GM12878 (cell line): ENCODE data around the gene COL5A1. TPM values are rescaled to one million over a fixed set of nuclear protein-coding genes. Genes with fewer than 3 reads are reported as not detected.

Experiments
- ATAC-seq: fragments of 200-7000 bp; cut with Tn5 transposase; 3 replicates; pipeline ENCODE4 v1.9.1; 2020; ENCODE audit warnings: mild to moderate bottlenecking, moderate library complexity
- BruUV-seq: library from RNA; stranded (reverse); fragments of 400-500 nt; replicated peaks from 2 replicates; lab custom pipeline; 2021; lab: Mats Ljungman, UMichigan
- CTCF ChIA-PET: fragments of 300-600 bp; sonication (Branson Sonifier 250); formaldehyde crosslinking; extraction: SDS; loops from one replicate; lab custom pipeline; 2021; ENCODE audit warnings: inconsistent platforms; lab: Yijun Ruan, JAX
- POLR2A ChIA-PET: fragments of 350-600 bp; formaldehyde crosslinking; extraction: SDS; loops from one replicate; lab custom pipeline; 2021; ENCODE audit warnings: inconsistent platforms; lab: Charles Lee
- RAD21 ChIA-PET: fragments of 300-600 bp; sonication (Branson Sonifier 250); formaldehyde crosslinking; loops from one replicate; lab custom pipeline; 2023; ENCODE audit warnings: antibody characterized with exemption; ENCODE audit not compliant: unreplicated experiment; lab: Charles Lee
- SMC1A ChIA-PET: fragments of 300-600 bp; sonication (Branson Sonifier 250); formaldehyde crosslinking; loops from one replicate; lab custom pipeline; 2023; ENCODE audit not compliant: unreplicated experiment, uncharacterized antibody; lab: Charles Lee
- DNase-seq: peaks from one replicate; pipeline ENCODE4 v3.0.0-alpha.2; 2011; ENCODE audit warnings: low read depth, low spot score
- FAIRE-seq: peaks from 3 replicates; lab custom pipeline; 2011; peaks lifted over from hg19 to GRCh38; lab: Jason Lieb, UNC
- H2AFZ ChIP-seq: 2 replicates; pipeline ENCODE4 v1.6.0; 2011; ENCODE audit warnings: low read depth, low read length, control low read depth; ENCODE audit not compliant: control insufficient read depth
- H3K27ac ChIP-seq: 2 replicates; pipeline ENCODE4 v1.5.1; 2011; ENCODE audit warnings: control low read depth; ENCODE audit not compliant: control insufficient read depth, insufficient read depth
- H3K27me3 ChIP-seq, 2 experiments: replicated peaks in 1 of 2; 2 replicates each; pipeline versions ENCODE4 v1.6.0 to v1.6.1; 2011; ENCODE audit warnings: low read length in 1 of 2; ENCODE audit not compliant: control insufficient read depth in 2 of 2, insufficient read depth in 2 of 2
- H3K36me3 ChIP-seq, 2 experiments: 2 replicates each; pipeline ENCODE4 v1.5.1; 2011; ENCODE audit warnings: low read length in 1 of 2; ENCODE audit not compliant: control insufficient read depth in 2 of 2, insufficient read depth in 2 of 2
- H3K4me1 ChIP-seq: 2 replicates; pipeline ENCODE4 v1.6.1; 2011; ENCODE audit warnings: mild to moderate bottlenecking, low read length, moderate library complexity, mixed read lengths; ENCODE audit not compliant: control insufficient read depth, insufficient read depth
- H3K4me2 ChIP-seq: 2 replicates; pipeline ENCODE4 v1.6.0; 2011; ENCODE audit warnings: control low read depth; ENCODE audit not compliant: control insufficient read depth, insufficient read depth
- H3K4me3 ChIP-seq: fragments of 200-600 bp; sonication (generic); 2 replicates; pipeline ENCODE4 v1.5.1; 2016
- H3K79me2 ChIP-seq: 2 replicates; pipeline ENCODE4 v1.6.0; 2011; ENCODE audit warnings: low read length; ENCODE audit not compliant: control insufficient read depth, insufficient read depth
- H3K9ac ChIP-seq: 2 replicates; pipeline ENCODE4 v1.8.0; 2011; ENCODE audit warnings: low read length, control low read depth, mixed read lengths; ENCODE audit not compliant: control insufficient read depth, insufficient read depth
- H3K9me3 ChIP-seq: replicated peaks from 3 replicates; pipeline ENCODE4 v1.5.1; 2011; ENCODE audit warnings: mild to moderate bottlenecking, low read length; ENCODE audit not compliant: control insufficient read depth, insufficient read depth
- H4K20me1 ChIP-seq: 2 replicates; pipeline ENCODE4 v1.6.0; 2011; ENCODE audit not compliant: control insufficient read depth, insufficient read depth
- HSF1 ChIP-seq: fragments of 150-350 bp; IDR thresholded peaks from 2 replicates; pipeline ENCODE4 v1.6.1; 2014; ENCODE audit warnings: mild to moderate bottlenecking, low read depth, low read length
- IKZF1 ChIP-seq: fragments of 450-650 bp; conservative IDR thresholded peaks from 2 replicates; pipeline ENCODE4 v1.6.1; 2017; ENCODE audit warnings: antibody characterized with exemption, mild to moderate bottlenecking
- MYC ChIP-seq: IDR thresholded peaks from 2 replicates; pipeline ENCODE4 v1.6.1; 2011; ENCODE audit warnings: mild to moderate bottlenecking, low read length, moderate library complexity, inconsistent platforms; ENCODE audit not compliant: insufficient read depth, insufficient replicate concordance, insufficient read length, severe bottlenecking
- NR2C1 ChIP-seq: fragments of 450-650 bp; IDR thresholded peaks from 2 replicates; pipeline ENCODE4 v1.6.1; 2017; ENCODE audit warnings: antibody characterized with exemption, mild to moderate bottlenecking, moderate library complexity
- SMAD1 ChIP-seq: fragments of 450-650 bp; IDR thresholded peaks from 2 replicates; pipeline ENCODE4 v1.6.1; 2018; ENCODE audit warnings: mild to moderate bottlenecking, low read depth; ENCODE audit not compliant: partially characterized antibody
- TCF3 ChIP-seq: IDR thresholded peaks from 2 replicates; pipeline ENCODE4 v1.6.1; 2012; ENCODE audit warnings: low read depth, mild to moderate bottlenecking, low read length, borderline replicate concordance; ENCODE audit not compliant: insufficient read depth
- WGBS: methylation state at CpG from one replicate; pipeline ENCODE4 v1.1.6; 2016; ENCODE audit warnings: low lambda C conversion rate; ENCODE audit not compliant: insufficient replicate concordance, insufficient coverage; ENCODE audit errors: missing lambda C conversion rate; 5-methylcytosine and 5-hydroxymethylcytosine counted together
- in situ Hi-C: fragments of 300-500 bp; cut with MboI; formaldehyde crosslinking; loops from 9 replicates; pipeline ENCODE4 v1.14.3; 2018; ENCODE audit warnings: mixed read lengths
- intact Hi-C: fragments of 100-400 bp; cut with micrococcal nuclease; formaldehyde crosslinking; loops from one replicate; pipeline ENCODE4 v1.14.2; 2022; ENCODE audit not compliant: unreplicated experiment
- polyA plus RNA-seq, 11 experiments: library from polyadenylated mRNA; depleted of rRNA in 4 of 11; unstranded in 6 of 11; stranded (reverse) in 5 of 11; fragments of >200 nt; fragmentation: Nextera tagmentation in 4 of 11; fragmentation: Illumina TruSeq in 1 of 11; extraction: Ambion mirVana in 4 of 11; extraction: Trizol in 1 of 11; gene quantifications; 1 replicate in 1 of 11; 2 replicates in 10 of 11; pipeline versions ENCODE4 v1.2.1 to v1.2.3, GENCODE V29; 2011 to 2016; ENCODE audit warnings: inconsistent platforms in 2 of 11, missing spikeins in 2 of 11, low read depth in 1 of 11
- total RNA-seq, 4 experiments: library from RNA; depleted of rRNA in 3 of 4; stranded (reverse); fragments of >200 nt in 3 of 4; fragmentation: Illumina TruSeq in 1 of 4; extraction: Trizol in 1 of 4; gene quantifications; 2 replicates each; pipeline versions ENCODE4 v1.2.1 to v1.2.3, GENCODE V29; 2013 to 2021

The COL5A1 gene
- total and polyA plus RNA-seq, 10 of the 15 experiments (the other 5 are each of a cell fraction or from before 2014, with no cell fraction given): under 0.01 to 0.15 (median 0.13) TPM; not detected in 4

GRCh38 chr9:134728801-134729495, 87.3 kb downstream of the COL5A1 start:
- CTCF ChIA-PET: no interaction called here
- ATAC-seq (no peak), DNase-seq (no peak), FAIRE-seq (no peak)
- no TSS peak for BruUV-seq
- H3K4me2 ChIP-seq: no peak overlapping the region
- POLR2A ChIA-PET: no interaction called here
- SMC1A ChIA-PET: no interaction called here
- no peaks in the 10 kb centered on the region; a peak in 2 of 4 replicates for H3K27me3 ChIP-seq
- H4K20me1 ChIP-seq: no peaks in the 10 kb centered on the region
- H3K9me3 ChIP-seq: no peaks in the 10 kb centered on the region
- RAD21 ChIA-PET: no interaction called here
- intact Hi-C loops (no loop called here), in situ Hi-C loops (no loop called here)
- no peak overlapping the region for H3K27ac ChIP-seq
- H3K79me2 ChIP-seq: no peaks in the 10 kb centered on the region
- no peak overlapping the region for H2AFZ ChIP-seq
- no peaks in the 10 kb centered on the region for H3K4me1 ChIP-seq
- WGBS: 47% methylated on average over 27 of the region's 28 CpGs
- H3K36me3 ChIP-seq: no peaks in the 10 kb centered on the region
- H3K4me3 ChIP-seq: no peak overlapping the region
- H3K9ac ChIP-seq: no peak overlapping the region
- TF ChIP-seq NR2C1 (no peak), TCF3 (0 out of 2 replicates have a peak, but pooled peaks have one; percentile 31)

GRCh38 chr9:134730011-134730760, 88.6 kb downstream of the COL5A1 start:
- SMC1A ChIA-PET: no interaction called here
- intact Hi-C loops: no loop called here
- no peaks in the 10 kb centered on the region for H3K36me3 ChIP-seq
- FAIRE-seq: no peak
- no peaks in the 10 kb centered on the region for H4K20me1 ChIP-seq
- no peaks in the 10 kb centered on the region for H3K9me3 ChIP-seq
- 51% methylated on average over 23 of the region's 23 CpGs for WGBS
- CTCF ChIA-PET: no interaction called here
- no peak for DNase-seq
- no TSS peak for BruUV-seq
- ATAC-seq: no peak
- H3K79me2 ChIP-seq: no peaks in the 10 kb centered on the region
- no peak for TF ChIP-seq MYC
- TF ChIP-seq HSF1: no peak
- no peak for TF ChIP-seq IKZF1
- no peak for TF ChIP-seq SMAD1
- in situ Hi-C loops: no loop called here
- no peak overlapping the region for H3K27ac ChIP-seq
- H3K4me3 ChIP-seq: no peak overlapping the region
- no peaks in the 10 kb centered on the region; a peak in 1 of 4 replicates for H3K27me3 ChIP-seq
- H3K4me2 ChIP-seq: no peak overlapping the region
- no peak overlapping the region for H3K9ac ChIP-seq
- H2AFZ ChIP-seq: no peak overlapping the region
- POLR2A ChIA-PET: no interaction called here
- RAD21 ChIA-PET: no interaction called here
- H3K4me1 ChIP-seq: no peaks in the 10 kb centered on the region
